GM19035 (cell line): Measurements from ENCODE around the gene CREB5.

Source experiments
- ATAC-seq: cut with Tn5 transposase; IDR thresholded peaks from one replicate; pipeline ENCODE4 v1.9.1; 2021; ENCODE audit not compliant: unreplicated experiment

The CREB5 gene

DNA sequence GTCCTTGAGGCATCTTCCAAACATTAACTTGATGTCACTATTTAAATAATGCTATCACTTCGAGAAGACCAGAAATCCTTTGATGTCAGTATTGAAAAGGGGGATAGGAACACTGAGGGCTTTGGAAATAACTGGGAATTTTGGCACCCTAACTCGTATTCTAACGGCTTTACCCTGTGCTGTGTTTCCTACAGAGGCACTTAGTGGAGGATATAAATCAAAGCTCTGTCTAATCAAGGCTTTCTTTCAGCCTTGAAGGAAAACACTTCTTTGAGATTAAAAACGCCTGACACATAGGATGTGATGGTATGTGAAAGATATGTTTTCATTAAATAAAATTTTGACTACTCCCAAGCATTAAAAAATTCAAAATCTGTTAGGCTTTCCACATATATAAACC, 62.3 kb downstream of the CREB5 start:
- no peak for ATAC-seq

DNA sequence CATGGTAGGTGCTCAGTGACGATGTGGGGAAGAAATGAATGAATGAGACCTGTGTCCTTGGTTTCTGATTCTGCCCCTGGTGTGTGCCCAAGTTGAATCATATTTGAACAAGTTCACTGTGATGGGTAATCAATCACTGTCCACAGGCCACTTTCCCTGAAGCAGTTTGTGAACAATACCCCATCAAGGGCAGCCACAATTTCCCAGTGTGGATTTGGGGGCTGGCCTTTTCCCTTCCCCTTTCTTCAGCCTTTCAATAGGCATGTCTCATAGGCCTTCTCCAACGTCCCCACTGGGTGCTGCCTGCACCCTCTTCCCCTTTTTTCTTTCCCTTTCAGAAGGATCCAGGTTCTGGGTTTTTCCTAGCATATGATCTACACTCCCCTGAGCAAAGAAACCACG, 64.7 kb downstream of the CREB5 start:
- no peak for ATAC-seq

DNA sequence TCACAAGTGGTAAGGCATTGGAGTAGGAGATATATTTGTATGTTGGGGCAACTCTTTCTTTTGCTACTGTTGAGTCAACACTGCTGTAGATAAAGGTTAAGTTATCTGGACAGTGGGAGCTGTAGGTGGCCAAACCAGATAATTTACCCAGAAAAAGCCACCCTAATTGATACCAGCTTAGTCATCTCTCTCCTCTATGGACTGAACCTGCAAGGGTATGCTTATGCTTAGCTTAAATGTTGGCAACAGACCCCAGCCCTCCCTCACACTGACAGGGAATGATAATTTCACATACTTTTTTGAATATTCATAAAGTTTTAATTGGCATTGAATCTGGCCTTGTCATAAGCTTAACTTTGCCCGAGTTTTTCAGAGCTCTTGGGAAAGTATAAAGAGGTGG, 66.3 kb downstream of the CREB5 start:
- no peak for ATAC-seq

DNA sequence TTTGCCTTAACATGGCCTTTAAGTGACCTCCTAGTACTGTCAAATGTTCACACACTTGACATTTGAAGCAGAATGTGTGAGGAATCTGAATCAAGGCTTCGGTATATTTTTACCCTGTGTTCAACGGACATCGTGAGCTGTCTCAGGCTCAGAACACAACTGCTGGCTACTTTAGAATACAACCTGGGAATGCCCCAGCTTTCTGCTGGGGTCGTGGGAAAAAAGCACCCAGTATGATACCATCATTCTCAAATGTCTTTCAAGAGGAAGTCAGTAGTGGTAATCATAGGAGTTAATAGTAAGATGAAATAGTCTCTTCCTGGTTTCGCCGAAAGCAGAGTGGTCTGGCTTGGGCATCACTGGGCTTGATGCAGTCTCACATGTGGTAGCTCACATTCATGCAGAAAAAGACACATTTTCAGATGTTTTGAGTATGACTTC, 67.2 kb downstream of the CREB5 start:
- peak; percentile 74 for ATAC-seq

DNA sequence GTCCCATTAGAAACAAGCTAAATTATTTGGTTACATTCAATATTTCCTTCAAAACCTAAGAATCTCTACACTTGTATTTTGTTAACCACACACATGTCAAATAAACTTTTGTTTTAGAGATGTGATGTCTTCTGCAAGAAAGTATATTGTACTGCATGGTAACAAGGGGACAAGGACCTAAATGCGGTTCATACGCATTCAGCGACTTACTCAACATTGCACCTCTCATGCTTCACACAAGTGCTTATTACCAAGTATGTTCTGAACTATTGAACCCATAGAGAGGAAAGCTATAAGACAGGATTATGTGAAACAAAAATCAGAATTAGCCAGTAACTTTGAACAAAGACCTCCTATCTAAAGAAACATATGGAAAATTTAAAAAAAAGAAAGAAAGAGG, 68.3 kb downstream of the CREB5 start:
- ATAC-seq = no peak

DNA sequence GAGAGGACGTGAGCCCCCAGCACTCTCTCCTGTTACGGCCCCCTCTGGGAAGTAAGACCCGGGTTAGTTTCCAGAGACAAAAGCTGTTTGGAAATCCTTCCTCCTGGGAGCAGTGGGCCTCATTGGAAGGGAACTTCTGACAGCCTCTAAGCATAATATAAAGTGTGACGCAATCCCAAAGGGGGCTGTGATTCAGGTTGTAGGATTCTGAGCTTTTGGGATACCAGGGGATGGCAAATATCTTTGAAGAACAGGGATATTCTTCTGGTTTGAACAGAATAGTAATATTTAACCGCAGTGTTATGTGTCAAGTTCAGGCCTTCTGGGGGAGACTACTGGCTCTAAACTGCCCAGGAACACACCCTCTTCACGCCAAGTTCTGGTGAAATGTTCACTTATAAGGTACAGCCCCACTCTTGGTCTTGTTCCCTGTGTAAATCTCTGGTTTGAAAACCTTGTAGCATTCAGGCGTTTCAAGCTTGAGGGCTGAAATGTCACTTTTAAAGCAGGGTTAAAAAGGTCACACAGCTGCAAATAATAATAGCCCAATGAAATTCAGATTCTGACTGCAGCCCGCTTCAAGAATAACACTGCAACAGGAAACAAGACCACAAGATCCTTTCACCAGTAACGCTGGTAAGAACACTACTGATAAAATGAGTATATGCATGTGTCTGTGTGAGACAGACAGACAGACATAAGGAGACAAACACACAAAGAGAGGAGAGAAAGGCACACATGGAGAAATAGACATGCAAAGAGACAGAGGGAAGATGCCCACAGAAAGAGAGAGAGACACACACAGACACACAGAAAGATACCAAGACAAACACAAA, 69.0 kb downstream of the CREB5 start:
- ATAC-seq = peak; percentile 65

DNA sequence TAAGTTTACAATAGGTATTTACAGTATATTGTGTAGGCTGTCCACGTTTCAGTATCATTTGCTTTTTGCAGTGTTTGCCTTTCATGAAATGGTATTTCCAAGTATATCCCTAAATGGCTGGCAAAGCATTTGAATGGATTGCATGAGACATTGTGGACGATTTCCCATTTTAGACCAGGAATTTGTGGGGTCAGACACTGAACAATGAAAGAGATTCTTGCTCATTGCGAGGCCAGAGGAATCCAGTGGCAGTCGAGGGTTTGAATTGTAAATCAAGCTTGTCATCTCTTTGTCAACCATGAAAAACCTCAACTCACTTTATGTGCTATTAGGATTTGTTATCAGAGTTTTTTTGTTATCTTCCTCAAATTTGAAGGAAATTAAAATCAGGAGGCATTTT, 70.8 kb downstream of the CREB5 start:
- ATAC-seq = no peak

DNA sequence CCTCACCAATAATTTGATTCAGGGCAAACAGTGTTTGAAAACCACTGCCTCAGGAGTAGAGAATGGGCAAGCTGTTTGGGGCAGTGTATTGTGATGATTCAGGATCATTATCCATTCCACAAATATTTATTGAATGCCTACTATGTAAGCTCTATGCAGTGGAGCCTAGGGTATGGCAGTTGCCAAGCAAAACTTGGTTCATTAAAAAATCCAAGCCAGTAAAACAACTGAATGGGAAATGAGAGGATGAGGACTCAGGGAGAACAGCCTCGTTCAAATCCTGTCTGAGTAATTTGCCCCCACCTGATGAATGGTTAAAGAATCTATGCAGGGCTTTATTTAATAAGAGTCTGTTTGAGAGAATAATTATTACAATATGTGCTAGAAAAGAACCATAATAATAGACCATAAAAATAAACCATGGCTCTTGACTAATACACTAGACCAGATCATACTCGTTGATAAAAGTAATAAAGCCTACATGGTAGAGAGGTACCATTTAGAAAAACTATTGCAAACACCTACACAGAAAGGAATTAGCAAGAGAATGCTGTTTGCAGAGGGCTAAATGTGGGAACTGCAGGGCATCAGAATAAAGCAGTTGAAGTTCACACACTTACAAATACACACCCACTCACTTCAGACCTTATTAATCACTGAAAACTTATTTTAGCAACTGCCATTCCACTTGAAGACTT, 71.7 kb downstream of the CREB5 start:
- no peak for ATAC-seq

DNA sequence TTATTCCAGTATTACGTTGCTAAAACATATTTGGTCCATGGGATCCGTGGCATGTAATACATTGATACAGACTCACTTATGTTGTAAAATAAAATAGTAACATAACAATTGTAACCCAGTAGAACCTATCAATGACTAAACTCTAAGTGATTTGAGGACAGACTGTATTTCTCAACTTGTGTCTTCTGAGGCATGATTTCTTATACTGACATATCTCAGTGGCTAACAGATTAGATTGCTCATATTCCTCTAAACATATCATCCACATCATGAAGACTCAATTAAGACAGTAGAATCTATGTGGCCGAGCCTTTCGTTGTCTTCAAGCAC, 72.3 kb downstream of the CREB5 start:
- no peak for ATAC-seq

DNA sequence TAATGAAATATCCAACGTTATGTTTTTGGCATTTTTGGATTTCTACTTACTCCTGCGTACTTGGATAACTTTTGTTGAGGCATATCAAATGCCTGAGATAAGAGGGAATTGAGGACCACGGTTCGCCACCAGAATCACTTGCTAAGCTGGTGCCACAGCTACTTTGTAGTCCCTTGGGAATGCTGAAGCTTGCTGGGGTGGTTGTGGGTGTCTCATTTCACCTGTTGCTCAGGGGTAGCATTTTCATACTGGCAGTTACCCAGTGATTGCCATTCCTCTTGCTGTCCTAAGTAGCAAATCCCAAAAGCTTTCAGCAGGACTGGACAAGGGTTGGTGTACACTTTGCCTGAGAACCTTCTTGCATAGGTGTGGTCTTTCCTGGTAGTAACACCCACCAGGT, 75.2 kb downstream of the CREB5 start:
- ATAC-seq = no peak

DNA sequence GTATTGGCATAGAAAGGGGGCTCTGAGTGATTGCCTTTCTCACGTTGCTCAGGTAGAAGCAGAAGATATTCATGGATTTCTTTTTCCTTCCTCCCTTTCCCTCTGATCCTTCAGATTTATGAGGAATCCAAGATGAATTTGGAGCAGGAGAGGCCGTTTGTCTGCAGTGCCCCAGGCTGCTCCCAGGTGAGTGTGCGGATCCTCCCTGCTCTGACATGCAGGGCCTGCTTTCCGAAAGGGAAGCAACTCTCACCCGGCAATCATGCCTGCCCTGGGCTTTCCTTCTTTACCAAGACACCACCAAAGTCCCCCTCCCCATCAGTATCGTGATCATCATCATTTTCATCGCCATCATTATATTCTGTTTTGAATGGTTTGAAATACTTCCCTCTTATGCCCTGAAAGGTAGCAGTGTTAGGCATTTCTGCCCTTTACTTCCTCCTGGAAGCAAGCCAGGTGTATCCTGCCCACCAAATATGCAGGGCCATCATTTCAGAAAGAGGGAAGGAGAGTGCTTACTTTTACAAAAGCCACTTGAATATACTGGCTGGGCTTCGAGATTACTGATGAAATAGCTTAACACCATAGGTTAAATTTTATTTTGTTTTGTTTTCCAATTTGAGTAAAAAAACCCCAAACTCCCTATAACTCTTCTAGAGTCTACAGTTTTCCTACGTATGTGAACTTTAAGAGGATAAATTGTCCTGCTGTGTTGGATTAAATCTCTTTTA, 75.9 kb downstream of the CREB5 start:
- no peak for ATAC-seq

DNA sequence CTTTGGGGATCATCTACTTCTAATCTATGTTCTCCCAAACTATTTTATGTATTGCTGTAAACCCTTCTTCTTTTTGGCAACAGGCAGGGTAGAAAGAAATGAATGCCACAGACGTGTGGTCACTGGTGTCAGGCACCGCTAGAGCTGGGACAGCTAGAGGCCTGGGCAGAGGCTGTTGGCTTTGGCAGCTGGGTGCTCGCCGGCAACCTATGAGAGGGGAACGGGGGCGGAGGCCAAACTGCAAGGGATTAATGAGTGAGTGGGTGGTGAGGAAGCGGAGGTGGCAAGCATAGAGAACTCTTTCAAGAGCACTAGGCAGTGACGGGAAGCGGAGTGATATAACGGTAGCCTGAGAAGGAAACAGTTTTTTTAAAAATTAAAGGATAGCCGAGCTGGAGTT, 78.5 kb downstream of the CREB5 start:
- no peak for ATAC-seq

DNA sequence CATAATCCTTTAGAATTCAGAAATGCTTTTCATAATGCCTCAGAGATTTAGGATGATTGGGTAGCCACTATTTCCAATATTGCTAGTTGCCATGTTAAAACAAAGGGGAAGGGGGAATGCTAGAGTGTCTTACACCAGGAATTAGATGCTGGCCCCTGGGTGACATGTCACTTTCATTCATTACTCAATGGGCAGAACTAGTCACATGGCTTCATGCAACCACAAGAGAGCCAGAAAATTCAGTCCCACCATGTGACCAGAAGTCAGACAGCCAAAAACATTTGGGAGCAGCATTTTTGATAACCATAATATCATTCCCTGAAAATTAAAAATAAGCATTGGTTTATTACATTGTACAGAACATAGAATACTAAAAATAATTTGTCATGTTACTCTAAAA, 81.2 kb downstream of the CREB5 start:
- ATAC-seq = no peak

DNA sequence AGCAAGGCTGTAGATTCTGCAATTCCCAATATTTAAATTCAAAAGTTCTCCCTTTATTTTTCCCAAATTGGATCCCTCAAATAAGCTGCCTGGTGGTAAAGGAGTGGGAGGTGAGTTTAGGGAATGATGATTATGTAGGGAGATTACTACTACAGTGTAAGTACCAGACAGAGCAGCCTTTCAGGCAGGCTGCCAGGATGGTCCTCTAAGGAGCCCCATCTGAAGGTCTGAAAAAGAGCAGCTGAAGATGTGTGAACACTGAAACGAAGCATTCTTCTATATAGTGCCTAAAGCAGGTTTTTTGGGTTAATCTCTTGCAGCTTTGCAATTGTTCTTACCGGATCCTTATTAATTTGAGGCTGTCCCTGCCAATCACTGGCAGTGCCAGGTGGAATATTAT, 84.7 kb downstream of the CREB5 start:
- ATAC-seq = no peak

DNA sequence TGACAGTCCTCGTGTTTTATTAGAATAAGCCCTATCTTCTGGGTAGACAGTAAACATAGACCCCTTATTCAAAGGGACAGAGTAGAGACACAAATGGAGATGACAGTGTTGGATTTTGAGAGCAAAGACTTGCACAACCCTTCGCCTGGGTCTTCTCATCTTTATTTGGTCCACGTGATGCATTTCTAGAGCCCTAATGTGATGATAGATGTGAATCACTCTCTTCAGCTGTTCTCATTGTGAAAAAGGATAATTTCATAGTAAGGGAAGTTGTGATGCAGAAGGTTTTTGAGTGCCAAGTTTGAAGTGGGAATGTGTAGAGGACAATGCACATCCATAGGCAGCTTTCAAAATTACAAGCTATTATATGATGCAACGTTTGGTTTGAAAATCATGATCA, 86.3 kb downstream of the CREB5 start:
- no peak for ATAC-seq

DNA sequence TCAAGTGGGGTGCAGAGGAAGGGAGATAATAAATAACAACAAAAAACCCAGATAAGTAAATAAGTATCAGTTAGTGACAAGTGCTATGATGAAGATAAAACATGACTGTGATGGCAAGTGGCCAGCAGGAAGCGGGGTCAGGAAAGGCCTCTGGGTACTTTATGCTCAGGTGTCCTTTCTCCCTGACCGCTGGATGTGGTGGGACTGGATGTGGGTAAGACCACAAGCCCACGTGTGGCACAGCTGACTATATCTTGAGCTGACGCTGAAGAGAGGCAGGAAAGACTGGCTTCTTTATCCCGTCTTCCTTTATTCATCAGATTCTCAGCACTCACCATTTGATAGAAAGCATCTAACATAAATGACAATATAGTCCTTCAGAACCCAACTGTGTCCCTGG, 87.8 kb downstream of the CREB5 start:
- ATAC-seq = no peak

DNA sequence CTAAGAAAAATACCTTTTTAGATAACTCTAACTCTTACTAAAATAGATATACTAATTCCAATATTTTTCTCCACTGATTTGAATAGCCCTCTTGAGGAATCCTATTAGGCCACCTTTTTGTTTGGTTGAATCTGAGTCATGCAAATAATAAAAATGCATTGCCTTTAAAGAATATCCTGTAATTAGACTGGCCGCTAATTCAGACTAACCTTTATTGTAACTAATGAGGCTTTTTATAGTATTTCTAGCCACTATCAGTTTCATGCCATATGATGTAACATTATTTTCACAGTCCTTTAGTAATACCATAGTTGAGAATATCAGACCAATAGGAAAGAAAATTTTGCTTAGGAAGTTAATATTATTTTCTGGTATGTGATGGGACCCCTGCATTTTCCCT, 90.1 kb downstream of the CREB5 start:
- ATAC-seq = no peak

DNA sequence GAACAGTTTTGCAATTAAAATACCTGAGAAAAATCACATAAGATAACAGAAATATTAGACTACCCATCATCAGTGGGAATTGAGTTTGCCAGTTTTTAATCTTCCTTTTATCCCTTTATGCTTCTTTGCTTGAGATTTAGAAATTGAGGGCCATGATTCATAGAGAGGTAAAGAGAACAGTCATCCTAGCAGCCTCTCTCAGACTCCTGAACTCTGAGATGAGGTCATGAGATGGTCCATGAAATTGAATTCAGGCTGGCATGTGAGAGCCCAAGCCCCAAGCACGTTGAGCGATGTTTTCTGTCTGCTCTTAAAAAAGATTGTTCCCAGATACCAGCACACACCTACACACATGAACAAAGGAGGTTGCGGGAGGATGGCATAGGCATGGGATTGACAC, 91.1 kb downstream of the CREB5 start:
- ATAC-seq = no peak

DNA sequence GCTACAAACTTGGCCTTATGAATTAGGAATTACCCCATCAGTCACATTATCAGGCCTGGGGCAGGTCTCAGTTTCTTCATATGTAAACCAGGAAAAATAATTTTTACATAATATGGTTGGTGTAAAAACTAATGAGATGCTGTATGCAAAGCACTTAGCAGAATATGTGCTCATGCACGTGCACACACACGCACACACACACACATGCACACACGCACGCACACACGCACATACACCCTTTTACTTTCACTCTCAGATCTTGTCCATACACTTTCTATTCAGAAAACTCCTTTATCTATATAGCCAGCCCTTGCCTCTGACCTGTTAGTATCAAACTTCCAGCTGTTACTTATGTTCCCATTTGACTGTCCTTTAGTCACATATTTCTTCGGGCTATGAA, 92.7 kb downstream of the CREB5 start:
- no peak for ATAC-seq

DNA sequence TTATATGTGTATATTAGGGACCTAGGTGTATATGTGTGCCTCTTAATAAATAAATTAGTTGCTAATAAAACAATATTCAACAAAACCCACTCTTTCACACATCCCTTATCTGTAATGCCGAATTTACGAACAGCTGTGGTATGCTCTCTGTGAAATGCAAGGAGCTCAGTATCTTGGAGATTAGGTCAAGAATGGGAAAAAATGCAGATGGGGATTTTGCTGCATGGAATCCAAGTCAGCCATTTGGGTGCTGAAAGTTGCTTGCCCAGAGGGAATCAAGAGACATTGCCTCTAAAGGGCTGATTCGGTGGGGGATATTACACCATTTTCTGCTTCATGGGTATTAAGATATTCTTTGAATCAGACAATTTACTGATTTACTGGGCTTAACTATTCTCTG, 93.5 kb downstream of the CREB5 start:
- no peak for ATAC-seq

DNA sequence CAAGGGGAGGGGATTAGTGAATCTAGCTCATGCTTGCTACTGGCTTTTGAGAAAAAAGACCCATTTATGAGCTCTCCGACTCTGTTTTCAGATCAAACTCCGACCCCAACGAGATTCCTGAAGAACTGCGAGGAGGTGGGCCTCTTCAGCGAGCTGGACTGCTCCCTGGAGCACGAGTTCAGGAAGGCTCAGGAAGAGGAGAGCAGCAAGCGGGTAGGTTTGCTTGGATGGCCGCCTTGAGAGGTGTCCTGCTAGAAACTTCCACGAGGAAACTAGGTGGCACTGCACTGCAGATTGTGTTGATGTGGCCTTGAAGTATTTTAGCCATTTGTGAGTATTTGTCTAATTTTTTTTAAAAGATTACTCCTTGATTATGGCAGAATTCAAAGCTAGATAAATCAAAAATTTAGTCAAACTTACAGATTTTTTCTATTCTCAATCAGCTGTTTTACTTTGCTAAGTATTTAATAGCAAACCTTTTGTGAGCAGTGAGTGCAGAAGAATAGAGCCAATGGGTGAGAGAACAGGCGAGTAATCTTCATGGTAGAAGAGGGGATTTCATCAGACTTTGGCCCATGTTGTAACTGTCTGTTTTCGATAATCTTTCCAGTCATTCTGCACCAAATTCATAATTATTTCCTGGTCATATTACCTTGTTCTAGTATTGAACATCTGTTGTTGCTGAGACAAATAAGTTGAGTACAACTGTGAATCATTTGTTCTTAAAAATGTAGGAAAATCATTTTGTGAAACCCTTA, 95.4 kb downstream of the CREB5 start:
- no peak for ATAC-seq
